Gastroesophageal sphincter (tissue), 4 donors: ENCODE results near the gene SRRM5. TPM values are rescaled to one million over a fixed set of nuclear protein-coding genes. Genes with fewer than 3 reads are reported as not detected.
"Not testable (repeated sequence)": the region's sequence is repeated elsewhere in the genome, so short reads cannot be mapped to it uniquely, and the experiment has no call there.

ENCODE experiments used
- ATAC-seq: fragments of 150-250 bp; one replicate; pipeline ENCODE4 v1.9.1; 2016; ENCODE audit warnings: mild to moderate bottlenecking, moderate library complexity
- H3K27ac ChIP-seq, 4 donors: fragments of 200-600 bp; sonication (generic) in 3 of 4; 1 replicate in 3 of 4; 2 replicates in 1 of 4; pipeline ENCODE4 v1.5.1; 2016 to 2019
- H3K27me3 ChIP-seq: fragments of 200-600 bp; sonication (generic); one replicate; pipeline ENCODE4 v1.5.1; 2019
- H3K36me3 ChIP-seq, 2 donors: fragments of 200-600 bp; sonication (generic); one replicate each; pipeline ENCODE4 v1.5.1; 2019; ENCODE audit warnings: control low read depth in 1 of 2
- H3K4me1 ChIP-seq, 3 donors: fragments of 200-600 bp; sonication (generic); 1 replicate in 2 of 3; 2 replicates in 1 of 3; pipeline ENCODE4 v1.5.1; 2016 to 2019; ENCODE audit warnings: control low read depth in 2 of 3
- H3K4me3 ChIP-seq, 2 donors: fragments of 200-600 bp; sonication (generic); one replicate each; pipeline ENCODE4 v1.5.1; 2019; ENCODE audit warnings: mild to moderate bottlenecking in 1 of 2, moderate library complexity in 1 of 2
- H3K9me3 ChIP-seq, 3 donors: fragments of 200-600 bp; sonication (generic); one replicate each; pipeline ENCODE4 v1.5.1; 2017 to 2019; ENCODE audit warnings: control low read depth in 2 of 3
- EP300 ChIP-seq: sonication (generic); formaldehyde crosslinking; IDR thresholded peaks from one replicate; pipeline ENCODE4 v1.6.1; 2017; ENCODE audit warnings: antibody characterized with exemption, mild to moderate bottlenecking
- POLR2A ChIP-seq, 2 donors: fragments of 450-650 bp; IDR thresholded peaks; one replicate each; pipeline ENCODE4 v1.6.1; 2017; ENCODE audit warnings: antibody characterized with exemption in 2 of 2, mild to moderate bottlenecking in 2 of 2, moderate library complexity in 1 of 2
- POLR2AphosphoS5 ChIP-seq: sonication (generic); formaldehyde crosslinking; IDR thresholded peaks from one replicate; pipeline ENCODE4 v1.6.1; 2017; ENCODE audit warnings: antibody characterized with exemption
- WGBS, 2 donors: methylation state at CpG; one replicate each; pipeline ENCODE4 v1.1.5; 2018; ENCODE audit warnings: low coverage in 1 of 2; 5-methylcytosine and 5-hydroxymethylcytosine counted together
- total RNA-seq, 4 donors: library from RNA; depleted of rRNA; stranded (reverse); fragments of >200 nt; gene quantifications; one replicate each; pipeline ENCODE4 v1.1.0, GENCODE V29; 2016
- TF ChIP-seq, protein P1 (sequence below), 4 experiments: fragments of 200-600 bp in 2 of 4; fragments of 450-650 bp in 2 of 4; sonication (generic) in 1 of 4; IDR thresholded peaks; one replicate each; pipeline ENCODE4 v1.5.1; 2017 to 2019; ENCODE audit warnings: antibody characterized with exemption in 4 of 4, mild to moderate bottlenecking in 2 of 4, moderate library complexity in 2 of 4

Gene SRRM5
- total RNA-seq, 4 donors from 2014 or later, result 0.13 TPM; not detected in 3

DNA sequence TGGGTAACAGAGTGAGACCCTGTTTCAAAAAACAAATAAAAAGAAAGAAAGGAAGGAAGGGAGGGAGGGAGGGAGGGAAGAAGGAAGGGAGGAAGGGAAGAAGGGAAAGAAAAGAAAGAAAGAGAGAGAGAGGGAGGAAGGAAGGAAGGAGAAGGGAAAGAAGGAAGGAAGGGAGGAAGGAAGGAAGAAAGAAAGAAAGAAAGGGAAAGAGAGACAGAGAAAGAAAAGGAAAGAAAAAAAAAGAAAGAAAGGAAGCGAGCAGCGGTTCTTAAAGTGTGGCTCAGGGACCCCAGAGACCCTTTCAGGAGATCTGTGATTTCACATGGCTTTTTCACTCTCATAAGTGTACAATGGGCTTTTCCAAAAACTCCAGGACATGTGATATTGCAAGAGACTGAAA is 37.6 kb downstream of the SRRM5 start:
- Histone ChIP-seq H3K4me3 (no peak overlapping the region), H3K27ac (no peak overlapping the region), H3K27me3 (no peaks in the 10 kb centered on the region), H3K4me1 (peaks cover 0 to 10% (median 0%) of the 10 kb centered on the region in 3 donors), H3K36me3 (peaks cover 0 to 50% of the 10 kb centered on the region in 2 donors), H3K9me3 (no peaks in the 10 kb centered on the region)
- TF ChIP-seq POLR2A (IDR thresholded peaks at IDR 0.05) (no peak), POLR2AphosphoS5 (no peak), EP300 (no peak)
- TF ChIP-seq, protein P1, sequence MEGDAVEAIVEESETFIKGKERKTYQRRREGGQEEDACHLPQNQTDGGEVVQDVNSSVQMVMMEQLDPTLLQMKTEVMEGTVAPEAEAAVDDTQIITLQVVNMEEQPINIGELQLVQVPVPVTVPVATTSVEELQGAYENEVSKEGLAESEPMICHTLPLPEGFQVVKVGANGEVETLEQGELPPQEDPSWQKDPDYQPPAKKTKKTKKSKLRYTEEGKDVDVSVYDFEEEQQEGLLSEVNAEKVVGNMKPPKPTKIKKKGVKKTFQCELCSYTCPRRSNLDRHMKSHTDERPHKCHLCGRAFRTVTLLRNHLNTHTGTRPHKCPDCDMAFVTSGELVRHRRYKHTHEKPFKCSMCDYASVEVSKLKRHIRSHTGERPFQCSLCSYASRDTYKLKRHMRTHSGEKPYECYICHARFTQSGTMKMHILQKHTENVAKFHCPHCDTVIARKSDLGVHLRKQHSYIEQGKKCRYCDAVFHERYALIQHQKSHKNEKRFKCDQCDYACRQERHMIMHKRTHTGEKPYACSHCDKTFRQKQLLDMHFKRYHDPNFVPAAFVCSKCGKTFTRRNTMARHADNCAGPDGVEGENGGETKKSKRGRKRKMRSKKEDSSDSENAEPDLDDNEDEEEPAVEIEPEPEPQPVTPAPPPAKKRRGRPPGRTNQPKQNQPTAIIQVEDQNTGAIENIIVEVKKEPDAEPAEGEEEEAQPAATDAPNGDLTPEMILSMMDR (IDR thresholded peaks at IDR 0.05), result no peak
- ATAC-seq, result no peak
- WGBS, 2 donors, result 96% methylated on average over 2 of the region's 2 CpGs

DNA sequence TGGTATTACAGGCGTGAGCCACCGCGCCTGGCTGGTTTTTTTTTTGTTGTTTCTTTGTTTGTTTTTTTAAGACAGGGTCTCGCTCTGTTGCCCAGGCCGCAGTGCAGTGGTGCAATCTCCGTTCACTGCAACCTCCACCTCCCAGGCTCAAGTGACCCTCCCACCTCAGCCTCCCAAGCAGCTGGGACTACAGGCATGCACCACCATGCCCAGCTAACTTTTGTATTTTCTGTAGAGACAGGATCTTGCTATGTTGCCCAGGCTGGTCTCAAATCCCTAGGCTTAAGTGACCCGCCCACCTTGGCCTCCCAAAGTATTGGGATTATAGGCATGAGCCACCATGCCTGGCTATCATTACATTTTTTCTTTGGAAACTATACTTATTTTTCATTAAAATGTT is 38.4 kb downstream of the SRRM5 start:
- H3K27me3 ChIP-seq, H3K9me3 ChIP-seq, H3K4me3 ChIP-seq, ATAC-seq, H3K27ac ChIP-seq: not testable (repeated sequence)
- H3K4me1 ChIP-seq, result peaks cover 0 to 10% (median 0%) of the 10 kb centered on the region in 3 donors
- 89 to 100% methylated on average over 2 to 7 of the region's 7 CpGs for WGBS, 2 donors
- peaks cover 0 to 58% of the 10 kb centered on the region in 2 donors for H3K36me3 ChIP-seq

DNA sequence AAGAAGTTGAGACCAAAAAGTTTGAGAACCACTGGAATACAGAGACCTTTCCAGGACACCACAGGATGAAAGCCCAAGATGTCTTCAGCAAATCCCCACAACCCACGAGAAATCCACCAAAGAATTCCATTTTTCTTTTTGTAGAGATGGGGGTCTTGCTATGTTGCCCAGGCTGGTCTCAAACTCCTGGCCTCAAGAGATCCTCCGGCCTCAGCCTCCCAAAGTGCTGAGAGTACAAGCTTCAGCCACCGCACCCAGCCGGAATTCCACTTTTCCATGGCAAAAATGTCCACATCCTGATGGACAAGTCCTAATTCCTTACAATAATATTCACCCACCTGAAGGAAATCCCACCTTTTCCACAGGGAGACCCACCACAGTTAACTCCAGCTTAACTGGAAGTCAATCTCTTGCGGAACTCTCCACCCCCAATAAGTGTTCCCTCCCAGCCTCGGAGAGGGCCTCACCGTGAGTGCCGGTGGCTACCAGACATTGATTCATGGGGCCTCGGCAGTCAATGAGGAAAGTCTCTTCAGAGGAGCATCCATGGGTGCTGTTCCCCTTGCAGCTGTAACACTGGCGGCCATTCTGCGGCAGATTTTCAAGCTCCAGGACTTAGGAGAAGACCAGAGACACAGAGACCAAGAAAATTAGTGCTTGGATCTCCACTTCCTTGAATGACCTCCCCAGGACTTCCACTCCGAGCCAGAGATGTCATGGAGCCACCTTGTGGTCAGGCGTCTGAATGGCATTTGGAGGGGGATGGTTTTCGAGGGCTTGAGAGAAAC is 40.1 kb downstream of the SRRM5 start:
- Histone ChIP-seq H3K27ac (peak overlapping the region in 2 of 4 donors; percentile 26 to 27), H3K36me3 (peaks cover 0 to 62% of the 10 kb centered on the region in 2 donors), H3K27me3 (no peaks in the 10 kb centered on the region), H3K4me3 (peak overlapping the region in 1 of 2 donors; percentile 18), H3K4me1 (peaks cover 0 to 10% (median 0%) of the 10 kb centered on the region in 3 donors), H3K9me3 (no peaks in the 10 kb centered on the region)
- ATAC-seq, result peak; percentile 41
- WGBS, 2 donors, result 61 to 80% methylated on average over 8 to 9 of the region's 14 CpGs
- TF ChIP-seq POLR2AphosphoS5 (no peak), EP300 (no peak)
- TF ChIP-seq, protein P1 (IDR thresholded peaks at IDR 0.05), result peak in 3 of 4 experiments; percentile 76 to 80 (median 79)

DNA sequence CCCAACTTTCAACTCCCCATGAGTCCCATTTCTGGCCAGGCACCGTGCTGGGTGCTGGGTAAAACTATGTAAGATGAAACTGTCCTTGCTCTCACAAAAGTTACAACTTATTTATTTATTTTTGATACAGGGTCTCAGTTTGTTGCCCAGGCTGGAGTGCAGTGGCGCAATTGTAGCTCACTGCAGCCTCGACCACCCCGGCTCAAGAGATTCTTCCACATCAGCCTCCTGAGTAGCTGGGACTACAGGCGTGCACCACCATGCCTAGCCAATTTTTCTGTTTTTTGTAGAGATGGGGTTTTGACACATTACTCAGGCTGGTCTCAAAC is 40.6 kb downstream of the SRRM5 start:
- H3K4me1 ChIP-seq, result peaks cover 0 to 10% (median 0%) of the 10 kb centered on the region in 3 donors
- no peaks in the 10 kb centered on the region for H3K27me3 ChIP-seq
- TF ChIP-seq EP300 (no peak), POLR2A (IDR thresholded peaks at IDR 0.05) (no peak), POLR2AphosphoS5 (no peak)
- TF ChIP-seq, protein P1 (IDR thresholded peaks at IDR 0.05), result no peak
- H3K36me3 ChIP-seq, result peaks cover 0 to 59% of the 10 kb centered on the region in 2 donors
- no peak overlapping the region for H3K4me3 ChIP-seq
- H3K9me3 ChIP-seq, result no peaks in the 10 kb centered on the region
- WGBS, 2 donors, result 67 to 71% methylated on average over 4 to 5 of the region's 5 CpGs
- peak; percentile 13 for ATAC-seq
- no peak overlapping the region for H3K27ac ChIP-seq

DNA sequence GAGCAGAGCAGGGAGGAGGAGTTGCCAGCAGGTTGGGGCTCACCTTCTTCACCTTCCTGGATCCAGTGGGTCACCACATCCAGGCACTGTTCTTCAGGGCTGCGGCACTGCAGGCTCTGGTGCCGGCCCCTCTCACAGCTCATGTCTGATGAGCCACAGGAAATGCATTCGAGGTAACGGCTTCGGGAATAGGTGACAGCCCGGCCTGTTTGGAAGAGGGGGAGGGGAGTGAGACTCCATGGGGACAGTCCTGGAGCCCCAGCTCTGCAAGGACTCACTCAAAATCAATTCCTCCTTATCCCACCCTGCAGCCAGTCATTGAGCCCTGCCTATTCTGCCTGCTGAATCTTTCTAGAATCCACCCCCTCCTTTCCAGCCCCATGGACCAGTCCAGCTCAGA is 44.5 kb downstream of the SRRM5 start:
- peaks cover 0 to 41% of the 10 kb centered on the region in 2 donors for H3K36me3 ChIP-seq

More for the DNA sequence above, 44.5 kb downstream of the SRRM5 start:
- Histone ChIP-seq H3K9me3 (peaks cover 0 to 8% (median 0%) of the 10 kb centered on the region in 3 donors), H3K27ac (no peak overlapping the region), H3K4me1 (peaks cover 0 to 10% (median 0%) of the 10 kb centered on the region in 3 donors), H3K27me3 (no peaks in the 10 kb centered on the region), H3K4me3 (no peak overlapping the region)
- WGBS, 2 donors, result 79% methylated on average over 4 of the region's 6 CpGs; no CpG with 5 or more reads in 1 of the 2 donors
- TF ChIP-seq, protein P1 (IDR thresholded peaks at IDR 0.05), result no peak
- TF ChIP-seq EP300 (no peak), POLR2AphosphoS5 (no peak), POLR2A (IDR thresholded peaks at IDR 0.05) (no peak)
- no peak for ATAC-seq
